Neuronal stem cell (in vitro differentiated cells): ENCODE data around the gene NT5E.

Source experiments
- DNase-seq: peaks from one replicate; pipeline ENCODE4 v3.0.0-alpha.2; 2013; ENCODE audit warnings: low spot score
- H2AFZ ChIP-seq: one replicate; pipeline ENCODE4 v1.6.1; 2013; ENCODE audit warnings: mild to moderate bottlenecking, low read length, inconsistent platforms
- H2AK5ac ChIP-seq: 2 replicates; pipeline ENCODE4 v1.6.1; 2013; ENCODE audit warnings: low read depth, mild to moderate bottlenecking, inconsistent platforms, low read length, moderate library complexity, mixed read lengths
- H2BK120ac ChIP-seq: 2 replicates; pipeline ENCODE4 v1.6.1; 2013; ENCODE audit warnings: low read depth, mild to moderate bottlenecking, inconsistent platforms, low read length, moderate library complexity, mixed read lengths
- H2BK12ac ChIP-seq: one replicate; pipeline ENCODE4 v1.6.1; 2013; ENCODE audit warnings: low read length, inconsistent platforms
- H2BK15ac ChIP-seq: 2 replicates; pipeline ENCODE4 v1.6.1; 2013; ENCODE audit warnings: mild to moderate bottlenecking, low read length, inconsistent platforms, mixed read lengths
- H2BK5ac ChIP-seq: one replicate; pipeline ENCODE4 v1.6.1; 2013; ENCODE audit warnings: inconsistent platforms, mild to moderate bottlenecking, low read length, moderate library complexity
- H3K14ac ChIP-seq: one replicate; pipeline ENCODE4 v1.6.1; 2013; ENCODE audit warnings: low read length, inconsistent platforms
- H3K18ac ChIP-seq: 2 replicates; pipeline ENCODE4 v1.6.1; 2013; ENCODE audit warnings: low read length, inconsistent platforms
- H3K23ac ChIP-seq: 2 replicates; pipeline ENCODE4 v1.6.1; 2013; ENCODE audit warnings: low read depth, mild to moderate bottlenecking, mixed read lengths, low read length, inconsistent platforms; ENCODE audit not compliant: poor library complexity
- H3K27ac ChIP-seq: replicated peaks from 3 replicates; pipeline ENCODE4 v1.5.1; 2013; ENCODE audit warnings: low read length, inconsistent platforms
- H3K27me3 ChIP-seq, 3 experiments: 2 replicates each; pipeline ENCODE4 v1.6.1; 2013; ENCODE audit warnings: low read length in 3 of 3, mild to moderate bottlenecking in 2 of 3, inconsistent platforms in 1 of 3, low read depth in 1 of 3, mixed read lengths in 1 of 3, moderate library complexity in 1 of 3; ENCODE audit not compliant: control insufficient read depth in 3 of 3, insufficient read depth in 3 of 3
- H3K36me3 ChIP-seq, 2 donors: replicated peaks in 1 of 2; 2 replicates each; pipeline ENCODE4 v1.6.1; 2013; ENCODE audit warnings: low read length in 2 of 2; ENCODE audit not compliant: control insufficient read depth in 2 of 2, insufficient read depth in 2 of 2
- H3K4ac ChIP-seq: 2 replicates; pipeline ENCODE4 v1.6.1; 2013; ENCODE audit warnings: inconsistent platforms, mild to moderate bottlenecking, low read length, moderate library complexity
- H3K4me1 ChIP-seq, 2 donors: 1 replicate in 1 of 2; 2 replicates in 1 of 2; pipeline ENCODE4 v1.6.1; 2013; ENCODE audit warnings: low read length in 2 of 2, low read depth in 1 of 2; ENCODE audit not compliant: control insufficient read depth in 2 of 2, insufficient read depth in 1 of 2
- H3K4me2 ChIP-seq: one replicate; pipeline ENCODE4 v1.6.1; 2013; ENCODE audit warnings: mild to moderate bottlenecking, low read length, inconsistent platforms; ENCODE audit not compliant: insufficient read depth, poor library complexity, severe bottlenecking
- H3K4me3 ChIP-seq, 2 donors: 2 replicates each; pipeline ENCODE4 v1.5.1; 2013; ENCODE audit warnings: low read length in 2 of 2, mild to moderate bottlenecking in 2 of 2, inconsistent platforms in 1 of 2, moderate library complexity in 1 of 2
- H3K79me1 ChIP-seq: one replicate; pipeline ENCODE4 v1.6.1; 2013; ENCODE audit warnings: low read depth, mild to moderate bottlenecking, inconsistent platforms, low read length, moderate library complexity
- H3K9ac ChIP-seq: one replicate; pipeline ENCODE4 v1.6.1; 2013; ENCODE audit warnings: mild to moderate bottlenecking, low read depth, low read length, inconsistent platforms; ENCODE audit not compliant: poor library complexity
- H3K9me3 ChIP-seq, 2 donors: replicated peaks in 1 of 2; 2 replicates each; pipeline versions ENCODE3 to v1.6.1; 2013; ENCODE audit warnings: low read length in 2 of 2, mild to moderate bottlenecking in 2 of 2, inconsistent platforms in 1 of 2, low read depth in 1 of 2, mixed read lengths in 1 of 2, moderate library complexity in 1 of 2; ENCODE audit not compliant: control insufficient read depth in 2 of 2, insufficient read depth in 1 of 2
- H4K8ac ChIP-seq: one replicate; pipeline ENCODE4 v1.6.1; 2013; ENCODE audit warnings: low read depth, mild to moderate bottlenecking, inconsistent platforms, low read length, moderate library complexity
- H4K91ac ChIP-seq: one replicate; pipeline ENCODE4 v1.6.1; 2013; ENCODE audit warnings: low read length, low read depth, mild to moderate bottlenecking, inconsistent platforms; ENCODE audit not compliant: poor library complexity
- WGBS, 2 donors: extraction: QIAGEN DNeasy Blood & Tissue Kit; methylation state at CpG; one replicate each; pipeline ENCODE4 v1.1.7; 2013; ENCODE audit warnings: missing lambda C conversion rate in 2 of 2, mixed read lengths in 1 of 2; ENCODE audit not compliant: insufficient read length in 2 of 2, insufficient replicate concordance in 1 of 2; ENCODE audit errors: extremely low coverage in 2 of 2; 5-methylcytosine and 5-hydroxymethylcytosine counted together

The NT5E gene

GRCh38 chr6:85421972-85422371 lies 27.9 kb upstream of the NT5E start:
- H3K9ac ChIP-seq: no peak overlapping the region
- DNase-seq: no peak
- H3K79me1 ChIP-seq: peaks cover 2% of the 10 kb centered on the region
- H3K23ac ChIP-seq: no peak overlapping the region
- peaks cover 0 to 1% of the 10 kb centered on the region in 2 donors for H3K4me1 ChIP-seq
- H3K27me3 ChIP-seq: peaks cover 0 to 2% (median 0%) of the 10 kb centered on the region in 3 experiments
- H3K4ac ChIP-seq: no peak overlapping the region
- H3K18ac ChIP-seq: no peak overlapping the region
- H2AK5ac ChIP-seq: no peak overlapping the region
- no peak overlapping the region for H3K27ac ChIP-seq
- H2AFZ ChIP-seq: no peak overlapping the region
- no peak overlapping the region for H2BK120ac ChIP-seq
- H4K8ac ChIP-seq: no peak overlapping the region
- no peak overlapping the region for H2BK12ac ChIP-seq
- H2BK5ac ChIP-seq: no peak overlapping the region
- no peak overlapping the region for H3K4me3 ChIP-seq
- H2BK15ac ChIP-seq: no peak overlapping the region
- H3K4me2 ChIP-seq: no peak overlapping the region
- no peak overlapping the region for H3K14ac ChIP-seq
- H4K91ac ChIP-seq: no peak overlapping the region
- H3K9me3 ChIP-seq: peaks cover 0 to 2% of the 10 kb centered on the region in 2 donors
- WGBS, 2 donors: no CpG with 5 or more reads among the region's 2 CpGs
- no peaks in the 10 kb centered on the region for H3K36me3 ChIP-seq

DNA sequence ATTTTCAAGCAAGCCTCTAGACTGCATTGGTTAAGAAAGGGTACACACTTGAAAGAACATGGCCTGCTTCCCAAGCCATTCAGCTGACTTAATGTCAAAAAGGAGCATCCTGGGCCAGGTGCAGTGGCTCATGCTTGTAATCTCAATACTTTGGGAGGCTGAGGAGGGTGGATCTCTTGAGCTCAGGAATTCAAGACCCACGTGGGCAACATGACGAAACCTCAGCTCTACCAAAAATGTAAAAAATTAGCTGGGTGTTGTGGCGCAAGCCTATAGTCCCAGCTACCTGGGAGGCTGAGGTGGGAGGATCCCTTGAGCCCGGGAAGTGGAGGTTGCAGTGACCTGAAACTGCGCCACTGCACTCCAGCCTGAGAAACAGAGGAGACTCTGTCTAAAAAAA lies 26.9 kb upstream of the NT5E start:
- DNase-seq: no peak
- H3K27ac ChIP-seq: no peak overlapping the region

DNA sequence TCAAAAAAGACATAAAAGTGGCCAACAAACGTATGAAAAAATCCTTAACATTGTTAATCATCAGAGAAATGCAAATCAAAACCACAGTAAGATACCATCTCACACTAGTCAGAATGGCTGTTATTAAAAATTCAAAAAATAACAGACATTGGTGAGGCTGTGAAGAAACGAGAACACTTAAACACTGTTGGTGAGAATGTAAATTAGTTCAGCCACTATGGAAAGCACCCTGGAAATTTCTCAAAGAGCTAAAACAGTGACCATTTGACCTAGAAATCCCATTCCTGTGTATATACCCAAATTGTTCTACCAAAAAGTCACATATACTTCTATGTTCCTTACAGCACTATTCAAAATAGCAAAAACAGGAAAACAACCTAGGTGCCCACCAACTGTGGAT lies 24.9 kb upstream of the NT5E start:
- H3K4me1 ChIP-seq: no peaks in the 10 kb centered on the region
- H3K4me2 ChIP-seq: no peak overlapping the region
- no peak overlapping the region for H3K27ac ChIP-seq
- peaks cover 0 to 2% (median 0%) of the 10 kb centered on the region in 3 experiments for H3K27me3 ChIP-seq
- no peak overlapping the region for H4K91ac ChIP-seq
- H2BK120ac ChIP-seq: no peak overlapping the region
- no peak overlapping the region for H3K18ac ChIP-seq
- H2AK5ac ChIP-seq: no peak overlapping the region
- H2BK12ac ChIP-seq: no peak overlapping the region
- H2BK5ac ChIP-seq: no peak overlapping the region
- no peak overlapping the region for H3K4ac ChIP-seq
- DNase-seq: no peak
- no peak overlapping the region for H3K4me3 ChIP-seq
- H3K23ac ChIP-seq: no peak overlapping the region
- no peak overlapping the region for H2BK15ac ChIP-seq
- H4K8ac ChIP-seq: no peak overlapping the region
- H3K14ac ChIP-seq: no peak overlapping the region
- WGBS, 2 donors: no CpG with 5 or more reads among the region's 2 CpGs
- H3K79me1 ChIP-seq: peaks cover 2% of the 10 kb centered on the region
- H2AFZ ChIP-seq: no peak overlapping the region
- H3K9ac ChIP-seq: no peak overlapping the region
- H3K9me3 ChIP-seq: peaks cover 0 to 4% of the 10 kb centered on the region in 2 donors
- H3K36me3 ChIP-seq: no peaks in the 10 kb centered on the region

More for the DNA sequence above, 26.9 kb upstream of the NT5E start:
- Histone ChIP-seq H3K4ac (no peak overlapping the region), H3K9ac (no peak overlapping the region), H2BK15ac (no peak overlapping the region), H3K9me3 (peaks cover 0 to 4% of the 10 kb centered on the region in 2 donors), H3K27me3 (peaks cover 0 to 2% (median 0%) of the 10 kb centered on the region in 3 experiments), H3K79me1 (peaks cover 2% of the 10 kb centered on the region), H3K4me3 (no peak overlapping the region), H3K18ac (no peak overlapping the region), H3K36me3 (no peaks in the 10 kb centered on the region), H3K4me2 (no peak overlapping the region), H4K91ac (no peak overlapping the region), H3K14ac (no peak overlapping the region), H4K8ac (no peak overlapping the region), H2BK12ac (no peak overlapping the region), H2BK120ac (no peak overlapping the region), H2BK5ac (no peak overlapping the region), H3K4me1 (no peaks in the 10 kb centered on the region), H2AFZ (no peak overlapping the region), H3K23ac (no peak overlapping the region), H2AK5ac (no peak overlapping the region)
- WGBS, 2 donors: no CpG with 5 or more reads among the region's 5 CpGs

GRCh38 chr6:85425997-85426396 lies 23.9 kb upstream of the NT5E start:
- Histone ChIP-seq H3K27me3 (peaks cover 0 to 2% (median 0%) of the 10 kb centered on the region in 3 experiments), H3K18ac (no peak overlapping the region), H3K9ac (no peak overlapping the region), H2BK15ac (no peak overlapping the region), H4K8ac (no peak overlapping the region), H3K14ac (no peak overlapping the region), H3K4ac (no peak overlapping the region), H2BK12ac (no peak overlapping the region), H2BK5ac (no peak overlapping the region), H3K9me3 (peaks cover 0 to 4% of the 10 kb centered on the region in 2 donors), H3K4me1 (no peaks in the 10 kb centered on the region), H3K79me1 (peaks cover 2% of the 10 kb centered on the region), H3K36me3 (no peaks in the 10 kb centered on the region), H3K27ac (no peak overlapping the region), H3K23ac (no peak overlapping the region), H2BK120ac (no peak overlapping the region), H2AK5ac (no peak overlapping the region), H3K4me3 (no peak overlapping the region), H4K91ac (no peak overlapping the region), H2AFZ (no peak overlapping the region), H3K4me2 (no peak overlapping the region)
- no peak for DNase-seq
- no CpG with 5 or more reads among the region's 4 CpGs for WGBS, 2 donors
